DMS79 (cell line): ENCODE results near the gene PCDHGB2.
A peak's percentile ranks its signal among the peaks of the same experiment; 100 is the strongest.
"Not testable (repeated sequence)": the region's sequence is repeated elsewhere in the genome, so short reads cannot be mapped to it uniquely, and the experiment has no call there.

Experiments
- DNase-seq: peaks from one replicate; lab custom pipeline; 2025; lab: John Stamatoyannopoulos, UW

Gene PCDHGB2

GRCh38 chr5:141359790-141360426 is at the start of gene PCDHGB2:
TSS of gene PCDHGB2 (plus strand) at chr5:141359994. CDS start at chr5:141360136, 142 bp downstream.
- DNase-seq = no peak

GRCh38 chr5:141313711-141314110 is 46.1 kb upstream of the PCDHGB2 start:
- DNase-seq = no peak

- not testable (repeated sequence) for DNase-seq
Observed at GRCh38 chr5:141316963-141317362, 42.8 kb upstream of the PCDHGB2 start.

GRCh38 chr5:141319202-141319601 is 40.6 kb upstream of the PCDHGB2 start:
- no peak for DNase-seq

GRCh38 chr5:141319699-141320098 is 40.1 kb upstream of the PCDHGB2 start:
- no peak for DNase-seq

DNA sequence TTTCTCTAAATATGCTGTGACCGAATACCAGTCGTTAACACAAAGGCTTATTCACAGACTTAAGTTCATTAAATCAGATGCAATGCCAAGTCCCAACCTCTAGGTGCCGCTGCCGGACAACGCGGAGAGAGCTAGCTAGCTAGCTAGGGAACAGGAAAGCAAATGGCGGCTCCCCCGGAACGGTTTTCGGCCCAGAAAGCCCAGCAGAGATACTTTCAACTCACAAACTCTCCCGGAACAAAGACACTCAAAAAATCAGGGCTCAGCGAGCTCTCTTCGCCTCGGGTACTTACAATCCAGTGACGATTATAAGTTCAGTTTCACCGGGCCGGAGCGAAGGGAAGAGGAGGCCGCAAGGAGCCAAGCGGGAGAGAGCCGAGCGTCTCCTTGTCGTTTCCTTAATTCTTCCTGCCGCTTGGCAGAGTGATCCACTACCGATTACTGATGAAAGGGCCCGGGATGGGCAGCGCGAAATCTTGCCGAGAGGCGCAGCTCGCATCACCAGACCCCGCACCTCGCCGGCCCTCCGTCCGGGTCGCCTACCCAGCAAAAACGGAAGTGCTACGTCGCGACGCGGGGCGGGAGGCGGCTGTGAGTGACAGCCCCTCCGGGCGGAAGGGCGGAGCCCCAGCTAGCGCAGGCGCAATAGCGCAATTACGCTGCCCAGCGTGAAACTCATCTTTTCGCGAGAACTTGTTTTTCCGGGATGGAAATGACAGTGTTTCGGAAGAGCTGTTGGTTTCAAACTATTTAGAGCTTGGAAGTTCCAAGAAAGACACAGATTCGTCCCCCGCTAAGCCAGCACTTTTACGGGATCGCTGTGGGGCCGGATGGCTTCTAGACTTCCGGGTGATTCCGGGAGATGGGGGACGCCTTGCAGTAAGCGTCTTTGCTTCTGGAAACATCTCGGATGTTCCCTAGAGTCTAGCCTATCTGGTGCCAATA is 39.3 kb upstream of the PCDHGB2 start, which contains the start of gene TAF7:
TAF7 (minus strand) TSS at position 560 of the 945 bp plus-strand sequence. CDS start 740 bp downstream, outside the sequence.
- DNase-seq = peak; percentile 62

GRCh38 chr5:141322261-141322660 is 37.5 kb upstream of the PCDHGB2 start:
- no peak for DNase-seq

GRCh38 chr5:141326088-141326854 is 33.5 kb upstream of the PCDHGB2 start:
- DNase-seq = peak; percentile 67

- DNase-seq = no peak
Observed at GRCh38 chr5:141328231-141328630, 31.6 kb upstream of the PCDHGB2 start.

DNA sequence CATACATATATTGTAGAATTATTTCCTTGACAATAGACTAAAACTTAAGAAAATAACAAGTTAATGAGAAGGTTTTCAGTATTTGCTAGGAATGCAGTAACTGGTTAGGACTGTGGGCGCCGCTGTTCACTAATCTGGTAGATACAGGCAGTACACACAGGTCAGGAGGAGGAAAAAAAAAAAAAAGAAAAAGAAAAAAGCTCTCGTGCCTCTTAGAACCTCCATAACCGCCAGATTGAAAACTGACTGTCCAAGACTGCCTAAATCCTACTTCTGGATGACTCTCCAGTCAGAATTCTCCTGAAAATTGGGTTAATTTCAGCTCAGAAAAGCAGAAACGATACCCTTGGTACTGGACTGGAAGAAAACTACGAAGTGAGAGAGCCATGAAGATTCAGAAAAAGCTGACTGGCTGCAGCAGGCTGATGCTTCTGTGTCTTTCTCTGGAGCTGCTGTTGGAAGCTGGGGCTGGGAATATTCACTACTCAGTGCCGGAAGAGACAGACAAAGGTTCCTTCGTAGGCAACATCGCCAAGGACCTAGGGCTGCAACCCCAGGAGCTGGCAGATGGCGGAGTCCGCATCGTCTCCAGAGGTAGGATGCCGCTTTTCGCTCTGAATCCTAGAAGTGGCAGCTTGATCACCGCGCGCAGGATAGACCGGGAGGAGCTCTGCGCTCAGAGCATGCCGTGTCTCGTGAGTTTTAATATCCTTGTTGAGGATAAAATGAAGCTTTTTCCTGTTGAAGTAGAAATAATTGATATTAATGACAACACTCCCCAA is 29.3 kb upstream of the PCDHGB2 start, which contains the start of gene PCDHGA1:
PCDHGA1 (plus strand) TSS at position 216 of the 782 bp plus-strand sequence.
- no peak for DNase-seq

DNA sequence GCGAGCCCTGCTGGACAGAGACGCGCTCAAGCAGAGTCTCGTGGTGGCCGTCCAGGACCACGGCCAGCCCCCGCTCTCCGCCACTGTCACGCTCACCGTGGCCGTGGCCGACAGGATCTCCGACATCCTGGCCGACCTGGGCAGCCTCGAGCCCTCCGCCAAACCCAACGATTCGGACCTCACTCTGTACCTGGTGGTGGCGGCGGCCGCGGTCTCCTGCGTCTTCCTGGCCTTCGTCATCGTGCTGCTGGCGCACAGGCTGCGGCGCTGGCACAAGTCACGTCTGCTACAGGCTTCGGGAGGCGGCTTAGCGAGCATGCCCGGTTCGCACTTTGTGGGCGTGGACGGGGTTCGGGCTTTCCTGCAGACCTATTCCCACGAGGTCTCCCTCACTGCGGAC is 27.2 kb upstream of the PCDHGB2 start:
- DNase-seq = not testable (repeated sequence)

GRCh38 chr5:141338538-141339306 is 21.1 kb upstream of the PCDHGB2 start, which contains the start of gene PCDHGA2:
TSS of gene PCDHGA2 (plus strand) at chr5:141338760.
- no peak for DNase-seq

GRCh38 chr5:141340781-141341354 is 18.9 kb upstream of the PCDHGB2 start:
- DNase-seq = not testable (repeated sequence)

DNA sequence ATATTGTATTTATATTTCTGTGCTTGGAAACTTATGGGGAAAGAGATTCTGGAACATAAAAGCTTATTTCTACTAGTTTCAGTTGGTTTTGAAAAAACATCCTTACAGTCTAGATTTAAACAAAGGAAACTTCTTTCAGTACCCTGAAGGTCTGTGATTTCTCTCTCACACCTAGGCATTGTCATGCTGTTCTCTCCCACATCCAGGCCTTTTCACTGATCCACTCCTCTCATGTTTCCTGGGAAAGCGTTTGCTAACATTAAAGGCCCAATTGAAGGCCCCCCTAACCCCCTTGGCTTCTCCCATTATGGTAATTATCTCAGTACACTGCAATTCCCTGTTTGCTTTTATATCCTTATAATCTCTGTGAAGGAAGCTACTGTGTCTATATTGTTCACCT is 17.0 kb upstream of the PCDHGB2 start:
- DNase-seq = no peak

DNA sequence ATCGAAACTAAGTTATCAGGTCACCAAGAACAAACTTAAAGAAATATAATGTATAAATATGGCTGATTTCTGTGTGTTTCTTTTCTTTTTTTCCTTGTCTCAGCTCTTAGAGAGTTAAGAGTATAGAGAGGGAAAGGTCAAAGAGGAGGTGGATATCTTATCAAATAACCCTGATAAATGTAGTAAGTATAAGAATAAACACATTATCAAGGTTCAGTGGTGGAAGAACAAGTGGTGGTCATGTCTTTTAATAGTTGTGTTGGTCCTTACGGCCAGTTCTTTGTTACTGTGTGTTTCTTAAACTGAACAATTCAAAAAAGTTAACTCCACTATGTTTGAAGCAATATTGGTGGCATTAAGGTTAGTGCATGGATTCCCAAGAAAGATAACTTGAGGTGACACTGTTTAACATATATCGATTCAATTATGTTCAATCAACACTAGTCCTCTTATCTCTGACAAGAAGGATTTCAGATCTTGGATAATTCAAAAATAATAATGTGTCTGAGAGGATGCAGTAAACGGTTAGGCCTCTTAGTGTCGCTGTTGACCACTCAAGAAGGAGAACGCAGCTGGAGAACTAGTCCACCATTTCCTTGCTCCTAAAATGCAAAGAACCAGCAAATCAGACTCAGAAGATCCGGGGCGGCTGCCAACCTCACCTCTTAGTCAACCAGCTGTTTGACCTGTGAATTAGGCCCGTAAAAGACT is 16.4 kb upstream of the PCDHGB2 start, which contains the start of gene PCDHGA3:
PCDHGA3 (plus strand) TSS at position 588 of the 711 bp plus-strand sequence. CDS start 205 bp downstream, outside the sequence.
- no peak for DNase-seq

- no peak for DNase-seq
Observed at GRCh38 chr5:141343953-141344463, 15.8 kb upstream of the PCDHGB2 start.

DNA sequence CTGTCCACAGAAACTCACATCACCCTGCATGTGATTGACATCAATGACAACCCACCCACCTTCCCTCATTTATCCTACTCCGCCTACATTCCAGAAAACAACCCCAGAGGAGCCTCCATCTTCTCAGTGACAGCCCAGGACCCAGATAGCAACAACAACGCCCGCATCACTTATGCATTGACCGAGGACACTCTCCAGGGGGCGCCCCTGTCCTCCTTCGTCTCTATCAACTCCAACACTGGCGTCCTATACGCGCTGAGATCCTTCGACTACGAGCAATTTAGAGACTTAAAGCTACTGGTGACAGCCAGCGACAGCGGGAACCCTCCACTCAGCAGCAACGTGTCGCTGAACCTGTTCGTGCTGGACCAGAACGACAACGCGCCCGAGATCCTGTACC is 14.5 kb upstream of the PCDHGB2 start:
- no peak for DNase-seq

GRCh38 chr5:141346017-141346416 is 13.8 kb upstream of the PCDHGB2 start:
- DNase-seq = not testable (repeated sequence)
